Right forelimb (tissue), 1 donor: ENCODE results near the gene CD58.
A peak's percentile ranks its signal among the peaks of the same experiment; 100 is the strongest.
"Not testable (repeated sequence)": the region's sequence is repeated elsewhere in the genome, so short reads cannot be mapped to it uniquely, and the experiment has no call there.

ENCODE experiments used
- DNase-seq: peaks from one replicate; pipeline ENCODE4 v3.0.0-alpha.2; 2018

Gene CD58

DNA sequence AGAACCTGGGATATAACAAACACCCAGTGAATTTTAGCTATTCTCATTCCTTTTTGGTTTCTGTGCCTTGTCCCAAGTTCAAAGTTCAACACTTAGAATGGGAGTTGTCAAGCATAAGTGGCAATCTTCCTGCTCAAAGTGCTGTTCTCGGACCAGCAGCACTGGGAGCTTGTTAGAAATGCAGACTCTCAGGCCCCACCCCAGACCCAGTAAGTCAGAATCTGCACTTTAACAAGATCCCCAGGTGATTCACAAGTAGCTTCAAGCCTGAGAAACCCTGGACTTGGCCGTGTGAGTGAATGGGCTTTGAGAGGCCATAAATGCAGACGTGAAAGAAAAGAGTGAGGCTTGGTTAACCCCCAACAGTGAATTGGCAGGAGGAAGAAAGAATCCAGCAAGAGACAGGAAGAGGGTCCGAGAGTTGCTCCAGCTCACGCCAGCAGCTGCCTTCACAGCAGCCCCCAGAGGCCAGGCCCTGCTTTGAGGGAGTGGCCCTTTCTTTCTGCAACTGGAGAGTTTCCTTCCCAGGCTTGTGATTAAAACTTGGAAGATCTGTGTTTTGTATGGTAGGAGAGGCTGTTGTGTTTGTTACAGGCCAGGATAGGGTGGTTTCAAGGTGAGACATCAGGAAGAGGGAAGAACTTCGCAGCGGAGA, 21.3 kb upstream of the CD58 start:
- not testable (repeated sequence) for DNase-seq

DNA sequence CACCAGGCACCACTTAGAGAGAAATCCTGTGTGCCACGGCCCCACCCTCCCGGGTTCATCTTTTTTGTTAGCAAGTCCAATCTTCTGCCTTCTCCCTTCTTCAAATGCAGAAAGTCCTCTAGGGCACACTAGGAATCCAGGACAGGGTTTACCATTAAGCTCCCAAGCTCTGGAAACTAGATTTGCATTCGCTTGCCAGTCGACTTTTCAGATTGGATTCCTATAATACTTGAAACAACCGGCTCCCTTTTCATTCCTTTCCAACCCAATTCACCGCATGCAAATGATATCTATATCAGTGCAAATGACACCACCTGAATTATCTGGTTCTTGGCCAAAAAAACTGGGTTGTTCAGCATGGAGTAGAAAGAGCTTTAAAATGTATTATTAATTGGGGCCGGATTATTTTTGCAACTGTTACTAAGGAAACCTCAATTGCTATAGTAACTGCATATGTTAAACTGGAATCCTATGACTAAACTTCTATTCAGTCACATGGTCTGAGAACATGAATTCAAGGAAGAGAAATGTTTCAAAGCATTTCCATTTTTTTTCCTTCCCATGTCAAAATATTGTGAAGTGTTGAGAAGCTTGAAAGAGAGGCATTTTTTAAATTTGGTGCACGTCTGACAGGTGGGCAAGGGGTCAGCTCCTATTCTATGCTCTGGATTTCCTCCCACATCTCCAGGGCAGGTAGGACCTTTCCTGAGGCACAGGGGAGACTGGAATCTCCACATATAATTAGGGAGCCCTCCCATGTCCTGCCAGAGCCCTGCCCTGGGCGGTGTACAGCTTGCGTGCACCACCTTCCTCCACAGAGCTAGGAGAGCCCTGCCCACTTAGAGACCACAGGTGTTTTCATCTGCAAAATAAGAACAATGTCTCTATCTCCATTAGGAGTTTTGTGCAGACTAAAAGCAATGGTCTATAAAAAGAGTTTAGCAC, 20.5 kb upstream of the CD58 start:
- not testable (repeated sequence) for DNase-seq

DNA sequence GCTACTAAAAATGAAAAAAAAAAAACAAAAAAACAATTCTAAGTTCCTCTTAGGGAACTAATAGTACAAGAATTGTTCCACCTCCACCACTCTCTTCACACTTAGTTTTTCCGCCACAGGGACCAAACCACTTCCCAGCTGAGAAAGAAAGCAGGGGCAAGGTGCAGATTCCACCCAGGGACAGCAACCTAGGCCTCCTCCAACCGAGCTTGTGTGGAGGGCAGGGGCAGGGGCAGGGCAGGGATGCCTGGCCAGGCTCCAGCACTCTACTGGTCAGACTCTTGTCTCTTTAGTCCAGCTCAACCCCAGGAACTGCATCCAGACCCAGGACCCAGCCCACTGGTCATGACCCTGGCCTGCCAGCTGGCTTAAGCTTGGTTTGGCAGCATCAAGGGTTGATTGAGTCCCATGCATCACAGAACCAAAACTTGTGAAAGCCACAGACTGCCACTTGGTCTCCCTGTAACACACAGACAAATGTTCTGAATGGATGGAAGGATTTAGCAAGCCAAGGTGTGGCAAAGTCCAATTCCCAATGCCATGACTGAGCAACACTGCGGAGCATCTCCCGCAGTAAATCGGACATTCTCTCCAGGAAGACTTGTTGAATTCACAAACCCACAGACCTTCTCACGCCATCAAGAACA, 19.7 kb upstream of the CD58 start:
- DNase-seq: not testable (repeated sequence)

DNA sequence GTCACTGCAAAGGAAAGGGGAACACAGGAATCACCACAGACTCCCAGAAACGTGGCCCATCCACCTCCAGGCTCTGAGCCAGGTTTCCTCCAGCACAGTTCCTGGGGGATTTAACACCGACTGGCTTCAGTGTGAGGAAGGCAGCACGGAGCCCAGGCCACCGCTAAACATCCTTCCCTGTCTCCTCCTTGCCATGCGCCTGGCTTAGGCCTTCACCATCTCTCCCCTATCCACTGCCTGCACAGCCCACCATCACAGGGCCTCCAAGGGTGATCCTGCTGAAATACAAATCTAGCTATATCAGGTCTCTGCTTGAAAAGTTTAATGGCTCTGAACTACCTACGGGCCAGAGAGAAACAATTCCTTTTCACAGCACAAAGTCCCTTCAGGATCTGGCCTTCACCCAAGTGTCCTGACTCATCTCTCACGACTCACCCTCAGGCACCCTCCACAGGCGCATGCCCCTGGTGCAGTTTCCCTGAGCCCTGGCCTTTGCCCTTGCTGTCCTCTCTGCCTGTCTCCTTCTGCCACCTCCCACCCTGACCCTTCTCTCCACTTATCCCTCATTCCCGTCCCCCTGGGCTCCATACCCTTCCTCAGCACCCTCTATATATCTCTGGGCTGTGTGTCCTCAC, 18.4 kb upstream of the CD58 start:
- not testable (repeated sequence) for DNase-seq

DNA sequence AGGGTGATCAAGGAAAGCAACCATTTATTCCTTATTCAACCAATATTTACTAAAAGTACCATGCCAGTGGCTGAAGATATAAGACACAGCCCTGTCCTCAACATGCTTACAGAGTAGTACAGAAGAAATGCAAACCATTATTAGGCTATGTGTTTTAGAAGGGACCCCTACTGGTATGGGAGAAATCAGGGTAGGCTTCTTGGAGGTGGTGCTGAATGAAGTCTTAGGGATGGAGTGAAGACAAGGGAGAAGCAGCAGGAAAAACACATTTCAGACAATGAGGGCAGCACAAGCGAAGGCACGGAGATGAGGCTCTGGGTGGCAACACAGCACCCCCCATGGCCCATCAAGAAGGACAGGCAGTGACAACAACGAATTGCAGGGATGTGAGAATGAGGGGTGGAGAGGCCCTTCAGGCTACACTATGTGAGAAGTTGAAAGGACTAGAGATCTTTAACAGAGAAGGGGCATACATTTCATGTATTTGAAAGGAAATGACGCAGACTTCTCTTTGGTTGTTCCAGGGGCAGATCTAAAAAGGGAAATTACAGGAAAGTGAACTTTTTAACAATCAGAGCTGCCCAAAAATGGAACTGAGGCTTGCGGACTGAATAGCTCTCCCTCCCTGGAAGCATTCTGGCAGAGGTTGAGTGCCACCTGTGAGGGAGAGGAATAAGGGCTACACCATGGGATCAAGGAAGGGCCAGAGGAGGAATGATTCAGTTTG, 16.8 kb upstream of the CD58 start:
- no peak for DNase-seq

GRCh38 chr1:116586741-116587143, 15.9 kb upstream of the CD58 start:
- DNase-seq: no peak

- no peak for DNase-seq
Observed at GRCh38 chr1:116585886-116586285, 15.1 kb upstream of the CD58 start.

DNA sequence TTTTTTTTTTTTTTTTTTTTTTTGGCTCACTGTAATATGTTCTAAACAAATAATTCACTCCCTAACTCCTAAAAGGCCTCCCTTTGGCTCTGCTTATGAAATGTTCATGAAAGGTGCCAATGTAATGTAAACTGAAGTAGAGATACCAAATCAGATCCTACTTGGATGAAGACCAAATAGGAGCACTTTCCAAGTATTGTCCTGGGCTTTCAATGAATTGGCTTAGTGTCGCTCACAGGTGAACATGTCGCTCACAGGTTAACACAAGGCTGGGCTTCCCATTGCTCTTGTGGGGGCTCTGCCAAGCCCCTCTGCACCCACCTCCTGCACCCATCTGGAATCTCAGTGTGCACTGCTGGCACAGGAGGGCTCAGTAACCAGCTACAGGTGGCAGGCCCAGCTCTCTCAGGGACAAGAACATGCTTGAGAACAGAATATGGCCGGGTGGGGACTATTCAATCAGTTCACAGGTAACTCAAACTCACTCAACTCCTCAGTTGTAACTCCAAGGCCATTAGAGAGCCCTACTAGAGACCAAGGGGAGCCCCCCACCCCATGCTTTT, 10.6 kb upstream of the CD58 start:
- DNase-seq: no peak

GRCh38 chr1:116580446-116581322, 9.9 kb upstream of the CD58 start:
- DNase-seq: no peak

- no peak for DNase-seq
Observed at GRCh38 chr1:116579259-116579875, 8.5 kb upstream of the CD58 start.

DNA sequence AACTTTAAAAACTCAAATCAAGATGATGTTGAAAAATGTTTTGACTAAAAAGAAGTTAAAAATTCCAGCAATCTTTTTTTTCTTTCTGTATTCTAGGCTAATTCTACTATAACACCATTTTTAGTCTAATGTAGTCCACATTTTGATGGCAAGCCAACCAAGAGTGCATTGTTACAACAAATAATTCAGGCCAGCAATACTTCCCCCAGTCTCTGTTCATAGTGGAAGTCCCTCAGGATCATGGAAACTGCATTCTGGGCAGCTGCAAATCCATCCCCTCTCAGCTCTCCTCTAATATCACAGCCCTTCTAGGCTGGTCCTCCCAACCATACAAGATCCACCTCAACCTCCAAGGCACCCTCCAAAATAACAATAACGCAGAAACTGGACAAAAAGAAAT, 7.8 kb upstream of the CD58 start:
- DNase-seq: no peak

- no peak for DNase-seq
Observed at GRCh38 chr1:116577759-116578314, 7.0 kb upstream of the CD58 start.

GRCh38 chr1:116574581-116575291, 3.9 kb upstream of the CD58 start:
- peak; percentile 78 for DNase-seq

GRCh38 chr1:116573431-116574095, 2.7 kb upstream of the CD58 start:
- DNase-seq: no peak

DNA sequence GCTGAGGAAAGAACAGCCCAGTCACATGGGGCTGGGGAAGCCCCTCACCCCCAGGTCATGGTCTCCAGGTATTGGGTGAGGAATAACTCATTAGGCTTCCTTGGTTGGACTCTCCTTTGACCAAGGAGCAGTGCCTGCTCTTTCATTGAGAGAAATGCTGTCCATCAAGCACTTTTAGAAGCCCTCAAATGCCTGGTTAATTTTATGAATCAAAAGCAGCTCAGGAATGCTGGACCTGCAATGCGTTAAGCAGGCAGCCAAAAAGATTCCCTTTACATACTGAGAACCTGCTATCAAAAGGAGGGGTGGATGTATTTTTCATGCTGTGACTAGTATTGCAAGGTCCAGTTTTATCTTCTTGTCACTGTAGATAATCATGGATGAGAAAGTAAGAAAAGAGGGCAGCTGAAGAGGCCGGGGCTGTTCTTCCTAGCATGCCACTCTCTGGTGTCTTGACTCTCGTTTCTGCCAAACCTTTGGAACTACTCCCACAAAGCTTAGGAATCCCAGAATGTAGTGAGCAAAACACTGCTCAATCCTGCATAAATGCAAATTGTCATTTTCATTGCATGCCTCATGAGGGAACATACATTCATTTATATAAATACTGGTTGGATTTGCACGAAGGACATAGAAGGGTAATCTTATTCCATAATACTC, 2.1 kb upstream of the CD58 start:
- DNase-seq: no peak

DNA sequence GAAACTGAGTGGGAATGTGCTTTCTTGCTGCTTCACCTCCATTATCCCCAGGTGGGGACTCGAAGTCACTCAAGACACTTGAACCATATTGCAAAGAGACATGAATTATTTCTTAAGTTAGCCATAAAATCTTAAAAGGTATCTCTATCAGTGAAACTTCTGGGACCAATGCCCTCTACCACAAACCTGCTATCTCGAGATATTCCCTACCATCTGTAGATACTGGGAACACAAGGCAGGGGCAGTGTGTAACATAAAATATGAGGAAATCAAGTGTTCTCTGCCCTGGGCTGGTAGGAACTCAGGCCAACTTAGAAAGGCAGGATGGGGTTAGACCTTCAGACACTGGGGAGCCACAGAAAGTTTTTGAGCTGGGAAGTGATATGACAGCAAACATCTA, 1.3 kb upstream of the CD58 start:
- DNase-seq: no peak

DNA sequence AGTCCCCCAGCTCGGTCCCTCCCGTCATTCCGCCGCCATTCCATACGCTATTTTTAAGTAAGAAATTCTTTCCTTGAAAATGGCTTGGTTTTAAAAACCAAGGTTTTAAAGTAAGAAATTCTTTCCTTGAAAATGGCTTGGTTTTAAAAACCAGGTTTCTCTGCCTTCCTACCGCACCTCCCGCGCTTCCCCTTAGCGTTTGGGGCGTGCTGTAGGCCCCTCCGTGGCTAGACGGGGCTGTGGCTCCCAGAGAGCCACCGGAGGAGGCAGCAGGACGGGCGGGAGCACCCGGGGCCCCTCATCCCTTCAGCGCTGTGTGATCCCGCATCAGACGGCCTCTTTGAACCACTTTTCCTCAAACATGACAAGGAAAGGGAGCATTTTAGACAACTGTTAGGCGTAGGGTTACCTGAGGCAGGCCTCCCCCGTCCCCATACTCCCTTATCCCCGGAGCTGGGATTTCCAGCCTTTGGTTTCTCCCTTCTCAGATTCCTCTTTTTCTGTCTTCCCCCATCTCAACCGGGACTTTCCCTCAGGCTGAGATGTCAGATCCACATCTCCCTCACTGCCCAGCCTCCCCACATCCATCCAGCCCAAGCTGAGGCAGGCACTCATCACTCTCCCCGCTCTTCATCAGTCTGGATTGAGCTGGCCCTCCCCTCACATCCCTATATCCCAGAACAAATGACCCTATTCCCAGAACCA, 541 bp upstream of the CD58 start:
- DNase-seq: peak; percentile 54
